Medulla oblongata (tissue), 1 donor: ENCODE measurements around the gene MSI2.

Experiments
- DNase-seq: peaks from one replicate; pipeline ENCODE4 v3.0.0-alpha.2; 2015; ENCODE audit errors: extremely low spot score

Gene MSI2

GRCh38 chr17:57269598-57270255 is 13.4 kb downstream of the MSI2 start:
- no peak for DNase-seq

- no peak for DNase-seq
Observed at GRCh38 chr17:57270801-57271245, 14.5 kb downstream of the MSI2 start.

DNA sequence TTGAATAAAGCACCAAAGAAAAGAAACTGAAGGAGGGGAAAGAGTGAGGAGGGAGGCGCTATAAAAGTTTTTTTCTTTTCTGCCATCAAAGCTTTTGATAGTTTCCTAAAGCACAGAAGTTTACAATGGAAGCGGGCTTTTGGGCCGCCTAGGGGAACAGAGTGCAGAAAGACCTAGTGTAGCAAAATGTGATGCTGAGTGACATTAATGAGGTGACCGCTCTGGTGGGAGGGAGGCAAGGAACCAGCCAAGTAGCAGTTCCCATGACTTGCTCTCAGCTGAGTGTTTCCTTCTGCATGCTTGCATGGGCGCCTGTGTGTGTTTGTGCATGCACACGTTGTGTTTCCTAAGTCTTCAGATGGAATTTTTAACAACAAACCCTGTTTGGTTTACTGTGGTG is 15.5 kb downstream of the MSI2 start:
- peak; percentile 77 for DNase-seq

GRCh38 chr17:57273490-57273889 is 17.2 kb downstream of the MSI2 start:
- DNase-seq, result no peak

- no peak for DNase-seq
Observed at GRCh38 chr17:57274162-57274561, 17.8 kb downstream of the MSI2 start.

DNA sequence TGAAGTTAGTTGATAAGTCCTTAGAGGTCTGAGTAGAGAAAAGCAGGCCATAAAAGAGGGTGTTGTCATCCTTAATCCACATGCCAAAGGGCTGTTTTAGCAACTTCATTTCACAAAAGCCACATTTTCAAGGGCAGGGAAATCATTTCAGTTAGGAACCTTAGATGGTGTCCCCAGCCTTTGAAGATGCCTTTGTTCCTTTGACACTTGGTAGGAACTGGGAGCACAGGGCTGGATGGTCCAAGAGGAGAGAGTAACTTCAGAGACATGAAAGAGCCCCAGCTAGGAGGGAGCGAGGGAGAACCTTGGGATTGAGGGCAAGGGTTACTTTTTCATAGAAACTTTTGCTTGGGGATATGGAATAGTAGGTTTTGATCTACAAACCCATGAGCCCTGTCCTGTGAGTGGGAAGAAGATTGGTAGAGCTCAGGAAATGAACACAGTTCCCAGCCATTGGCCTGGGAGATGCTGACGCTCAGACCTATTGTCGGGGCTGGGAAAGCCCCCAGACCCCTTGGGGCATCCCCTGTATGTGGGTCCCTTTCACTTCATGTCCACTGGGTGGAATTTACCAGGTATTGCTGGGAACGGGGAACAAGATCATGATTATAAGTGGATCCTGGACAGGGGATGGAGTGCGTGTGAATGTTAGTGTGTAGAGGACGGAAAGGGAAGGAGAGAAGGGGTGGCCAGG is 18.9 kb downstream of the MSI2 start:
- DNase-seq, result no peak

DNA sequence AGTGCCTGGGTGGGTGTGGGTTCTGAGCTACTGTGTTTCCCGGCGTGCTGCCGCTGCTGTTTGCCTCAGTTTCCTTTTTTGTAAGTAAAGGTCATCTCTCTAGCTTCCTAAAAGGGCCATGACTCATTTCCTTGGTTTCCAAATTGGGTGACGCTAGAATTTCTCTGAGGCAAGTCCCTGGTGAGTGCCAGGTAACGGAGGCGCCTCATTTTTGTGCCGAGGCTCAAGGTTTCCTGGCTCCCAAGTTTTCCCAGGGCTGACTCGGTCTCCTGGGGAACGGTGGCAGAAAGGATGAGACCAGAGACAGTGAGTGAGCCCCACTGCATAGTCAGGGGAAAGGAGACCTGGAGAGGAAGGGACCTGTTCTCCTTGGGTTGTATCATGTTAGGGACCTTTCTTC is 20.3 kb downstream of the MSI2 start:
- peak; percentile 83 for DNase-seq

- no peak for DNase-seq
Observed at GRCh38 chr17:57277923-57278604, 21.7 kb downstream of the MSI2 start.

- no peak for DNase-seq
Observed at GRCh38 chr17:57278740-57279387, 22.5 kb downstream of the MSI2 start.

GRCh38 chr17:57279432-57279831 is 23.1 kb downstream of the MSI2 start:
- DNase-seq, result peak; percentile 35

DNA sequence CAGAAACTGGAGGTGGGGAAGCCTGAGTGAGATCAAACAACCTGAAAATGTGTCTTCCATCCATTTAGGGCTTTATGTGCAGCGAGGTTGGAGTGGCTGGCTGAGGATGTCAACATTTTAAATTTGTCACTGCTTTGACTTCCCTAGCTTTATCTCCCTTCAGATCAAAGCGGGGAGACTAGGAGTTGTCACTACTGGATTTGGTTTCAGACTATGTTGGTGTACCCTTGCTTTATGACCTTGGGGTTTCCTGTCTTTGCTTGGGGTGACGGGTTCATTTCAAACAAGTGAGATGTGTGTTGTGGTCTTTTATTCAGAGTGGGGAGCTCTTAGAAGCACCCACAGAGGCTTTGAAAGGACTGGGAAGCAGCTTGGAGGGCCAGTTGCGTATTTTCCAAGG is 25.6 kb downstream of the MSI2 start:
- DNase-seq, result no peak

DNA sequence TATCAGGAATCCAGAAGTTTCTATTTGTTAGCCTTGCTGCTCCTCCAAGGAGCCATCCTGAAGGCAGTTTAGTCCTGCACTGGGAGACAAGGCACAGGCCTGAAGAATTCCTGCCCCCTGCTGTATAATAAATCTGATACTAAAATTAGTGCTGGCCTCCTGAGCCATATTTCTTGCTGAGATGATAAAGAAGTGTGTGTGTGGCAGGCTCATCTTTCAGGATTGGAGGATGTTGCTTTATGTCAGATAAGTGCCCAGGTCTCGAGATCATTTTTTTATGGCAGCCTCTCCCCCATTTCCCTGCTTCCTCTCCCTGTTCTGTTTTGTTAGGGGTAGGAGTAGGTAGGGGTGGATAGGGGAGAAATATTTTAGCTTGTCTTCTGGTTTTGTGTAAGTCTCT is 26.0 kb downstream of the MSI2 start:
- DNase-seq, result no peak

- DNase-seq, result no peak
Observed at GRCh38 chr17:57283203-57283971, 27.1 kb downstream of the MSI2 start.

- DNase-seq, result no peak
Observed at GRCh38 chr17:57284583-57284982, 28.3 kb downstream of the MSI2 start.

- peak; percentile 54 for DNase-seq
Observed at GRCh38 chr17:57284984-57285646, 28.8 kb downstream of the MSI2 start.

DNA sequence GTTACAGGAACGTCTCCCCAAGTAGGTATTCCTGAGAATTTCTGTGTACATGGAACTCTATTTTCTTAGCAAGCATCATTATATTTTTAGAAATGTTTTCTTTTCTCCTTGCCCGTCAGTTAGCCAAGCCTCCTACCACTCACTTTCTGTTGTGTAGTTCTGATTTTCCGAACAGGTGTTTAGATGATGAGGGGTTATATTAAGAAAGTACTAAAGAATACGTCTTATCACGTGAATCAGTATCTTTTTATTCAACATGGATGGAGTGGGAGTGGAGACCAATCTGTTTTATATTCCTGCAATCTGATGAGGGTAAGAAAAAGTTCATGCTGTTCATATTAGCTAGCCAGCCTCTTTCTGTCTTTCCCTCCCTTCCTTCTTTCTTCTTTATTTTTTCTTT is 29.4 kb downstream of the MSI2 start:
- no peak for DNase-seq

DNA sequence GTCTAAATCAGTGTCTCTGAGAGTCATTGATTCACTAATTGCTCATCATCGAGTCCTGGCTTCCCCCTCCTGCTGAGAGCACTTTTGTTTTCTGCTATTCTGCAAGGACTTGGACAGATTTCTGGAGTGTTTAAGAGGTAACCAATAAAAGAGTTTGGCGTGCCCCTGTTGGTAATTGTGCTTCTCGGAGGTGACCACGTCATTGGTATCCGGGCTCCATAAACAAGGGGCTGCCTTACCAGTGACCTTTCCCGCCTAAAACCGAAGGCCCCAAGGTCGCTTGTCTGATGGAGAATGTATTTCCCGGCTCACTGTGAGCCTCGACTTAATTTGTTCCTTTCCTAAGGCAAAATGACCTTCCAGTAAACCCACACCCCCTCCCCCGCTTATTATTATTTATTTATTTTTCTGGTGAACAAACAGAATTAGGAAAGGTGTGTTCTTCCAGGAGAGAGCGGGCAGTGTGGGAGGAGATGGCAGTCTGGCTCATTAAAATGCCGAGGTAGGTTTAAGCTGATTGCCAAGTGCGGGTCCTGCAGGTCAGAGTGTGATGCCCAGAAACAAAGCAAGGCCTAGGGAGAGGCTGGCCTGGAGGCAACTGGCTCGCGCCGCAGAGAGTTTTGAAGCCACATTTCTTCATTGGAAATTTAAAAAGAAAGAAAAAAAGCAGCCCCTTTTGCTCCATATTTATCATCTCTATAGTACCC is 30.2 kb downstream of the MSI2 start:
- no peak for DNase-seq

- no peak for DNase-seq
Observed at GRCh38 chr17:57288040-57288772, 31.9 kb downstream of the MSI2 start.

DNA sequence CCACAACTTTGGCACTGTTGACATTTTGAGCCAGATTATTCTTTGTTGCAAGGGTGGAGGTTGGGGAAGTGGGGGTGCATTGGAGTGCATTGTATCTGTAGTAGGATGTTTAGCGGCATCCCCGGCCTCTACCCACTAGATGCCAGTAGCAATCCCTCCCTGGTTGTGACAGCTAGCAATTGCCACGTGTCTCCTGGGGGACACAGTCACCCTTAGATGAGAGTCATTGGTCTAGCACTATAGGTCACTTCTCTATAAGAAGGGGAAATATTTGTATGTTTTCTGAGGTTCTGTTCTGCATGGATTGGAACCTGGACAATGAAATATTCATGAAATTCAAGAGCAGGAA is 32.4 kb downstream of the MSI2 start:
- DNase-seq, result peak; percentile 65

DNA sequence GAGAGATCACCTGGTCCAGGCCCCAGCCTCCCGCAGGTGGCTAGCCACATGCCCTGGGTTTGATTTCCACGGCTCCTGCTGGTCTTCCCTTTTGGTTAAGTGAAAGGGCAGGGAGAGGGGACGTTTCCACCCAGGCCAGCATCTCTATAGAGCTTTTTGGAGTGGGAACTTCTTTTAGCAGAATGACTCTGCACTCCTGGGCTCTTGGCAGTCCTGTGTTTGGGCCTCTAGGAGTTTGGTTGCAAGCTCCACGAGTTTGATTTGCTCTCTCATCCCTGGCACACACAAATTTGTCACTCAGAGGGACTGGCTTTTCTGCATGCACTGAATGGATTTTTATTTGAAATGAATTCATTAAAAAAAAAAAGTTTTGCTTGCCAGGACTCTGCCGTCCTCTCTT is 32.8 kb downstream of the MSI2 start:
- no peak for DNase-seq
